Myocyte (in vitro differentiated cells): ENCODE data around the gene ZNF740. TPM values are rescaled to one million over a fixed set of nuclear protein-coding genes. Genes with fewer than 3 reads are reported as not detected.

ENCODE experiments used
- DNase-seq: peaks from one replicate; pipeline ENCODE4 v3.0.0-alpha.2; 2012; ENCODE audit warnings: low read depth
- total RNA-seq: library from RNA; depleted of rRNA; stranded (reverse); fragments of >200 nt; gene quantifications from 2 replicates; pipeline ENCODE4 v1.2.3, GENCODE V29; 2014

Gene ZNF740
- total RNA-seq, 1 donor from 2014 or later = 9.2 TPM

GRCh38 chr12:53224897-53225634 lies 44.5 kb downstream of the ZNF740 start:
- DNase-seq = no peak

- no peak for DNase-seq
Measured at GRCh38 chr12:53225635-53226424, 45.3 kb downstream of the ZNF740 start.

- DNase-seq = no peak
Measured at GRCh38 chr12:53226815-53227214, 46.3 kb downstream of the ZNF740 start.

GRCh38 chr12:53227341-53227740 lies 46.8 kb downstream of the ZNF740 start:
- DNase-seq = no peak

GRCh38 chr12:53227836-53228235 lies 47.3 kb downstream of the ZNF740 start:
- DNase-seq = no peak

- DNase-seq = no peak
Measured at GRCh38 chr12:53229454-53229853, 48.9 kb downstream of the ZNF740 start.

GRCh38 chr12:53230108-53230845 lies 49.8 kb downstream of the ZNF740 start:
- DNase-seq = no peak

GRCh38 chr12:53231671-53231920 lies 51.1 kb downstream of the ZNF740 start:
- no peak for DNase-seq

GRCh38 chr12:53231921-53232645 lies 51.6 kb downstream of the ZNF740 start, which contains the start of gene RARG:
Gene RARG, minus strand, starts transcription at chr12:53232209. Its CDS starts 4,664 bp downstream, at chr12:53227545.
- DNase-seq = peak; percentile 73

GRCh38 chr12:53232646-53233461 lies 52.3 kb downstream of the ZNF740 start:
- peak; percentile 37 for DNase-seq

GRCh38 chr12:53233671-53234121 lies 53.2 kb downstream of the ZNF740 start:
- DNase-seq = no peak

- no peak for DNase-seq
Measured at GRCh38 chr12:53234271-53234914, 53.9 kb downstream of the ZNF740 start.

GRCh38 chr12:53235164-53235563 lies 54.6 kb downstream of the ZNF740 start:
- DNase-seq = no peak

GRCh38 chr12:53235742-53236442 lies 55.4 kb downstream of the ZNF740 start:
- no peak for DNase-seq

- no peak for DNase-seq
Measured at GRCh38 chr12:53236443-53237111, 56.1 kb downstream of the ZNF740 start.

GRCh38 chr12:53239643-53240258 lies 59.2 kb downstream of the ZNF740 start:
- no peak for DNase-seq

- DNase-seq = no peak
Measured at GRCh38 chr12:53241623-53242412, 61.3 kb downstream of the ZNF740 start.
